Activated T-helper 1 cell treated with Interleukin-2 at 50 U/mL for 16 hours (primary cell): Measurements from ENCODE around the gene NFAM1.

ENCODE experiments used
- DNase-seq: peaks from one replicate; pipeline ENCODE4 v3.0.0-alpha.2; 2020; ENCODE audit warnings: low read depth

Gene NFAM1, protein sequence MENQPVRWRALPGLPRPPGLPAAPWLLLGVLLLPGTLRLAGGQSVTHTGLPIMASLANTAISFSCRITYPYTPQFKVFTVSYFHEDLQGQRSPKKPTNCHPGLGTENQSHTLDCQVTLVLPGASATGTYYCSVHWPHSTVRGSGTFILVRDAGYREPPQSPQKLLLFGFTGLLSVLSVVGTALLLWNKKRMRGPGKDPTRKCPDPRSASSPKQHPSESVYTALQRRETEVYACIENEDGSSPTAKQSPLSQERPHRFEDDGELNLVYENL

DNA sequence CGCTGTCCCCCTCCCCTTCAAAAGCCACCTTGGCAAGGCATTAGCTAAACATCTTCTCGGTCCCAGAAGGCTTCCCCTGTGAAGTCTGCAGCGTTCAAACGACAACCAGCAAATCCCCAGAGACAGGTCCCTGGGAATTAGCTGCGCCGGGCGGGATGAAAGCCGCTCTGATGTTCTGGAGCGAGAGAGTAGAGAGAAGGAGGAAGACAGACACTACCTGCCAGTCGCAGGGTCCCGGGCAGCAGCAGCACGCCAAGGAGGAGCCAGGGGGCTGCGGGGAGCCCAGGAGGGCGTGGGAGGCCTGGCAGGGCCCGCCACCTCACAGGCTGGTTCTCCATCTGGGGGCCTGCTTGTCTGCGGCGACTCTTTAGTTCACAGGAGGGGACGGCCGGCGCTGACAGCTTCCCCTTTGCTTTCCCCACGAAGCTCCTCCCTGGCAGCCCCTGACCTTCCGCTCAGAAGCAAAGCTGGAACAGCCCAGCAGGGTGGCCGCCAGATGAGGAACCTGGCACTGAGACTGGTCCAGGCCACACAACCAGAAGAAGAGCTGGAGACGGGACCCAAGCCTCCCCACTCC lies at the start of gene NFAM1:
NFAM1 (minus strand) TSS at position 384 of the 577 bp plus-strand sequence; CDS start at position 338, 46 bp downstream.
- no peak for DNase-seq

DNA sequence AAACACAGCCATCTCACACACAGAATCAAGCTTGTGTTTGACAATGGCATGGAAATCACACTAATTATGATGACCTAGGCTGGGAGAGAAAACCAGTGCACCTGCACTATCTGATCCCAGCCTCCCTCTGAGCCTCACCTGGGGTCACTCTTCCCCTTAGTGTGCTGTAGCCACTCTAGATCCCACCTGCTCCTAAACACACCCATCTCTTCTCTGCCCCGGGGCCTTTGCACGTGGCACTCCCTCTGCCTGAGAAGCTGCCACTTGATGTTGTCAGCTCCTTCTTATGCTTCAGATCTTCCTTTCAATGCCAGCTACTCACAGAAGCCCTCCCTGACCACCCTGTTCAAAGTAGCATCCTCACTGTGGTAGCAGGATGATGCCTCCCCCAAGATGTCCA lies 42.9 kb upstream of the NFAM1 start:
- DNase-seq: no peak

DNA sequence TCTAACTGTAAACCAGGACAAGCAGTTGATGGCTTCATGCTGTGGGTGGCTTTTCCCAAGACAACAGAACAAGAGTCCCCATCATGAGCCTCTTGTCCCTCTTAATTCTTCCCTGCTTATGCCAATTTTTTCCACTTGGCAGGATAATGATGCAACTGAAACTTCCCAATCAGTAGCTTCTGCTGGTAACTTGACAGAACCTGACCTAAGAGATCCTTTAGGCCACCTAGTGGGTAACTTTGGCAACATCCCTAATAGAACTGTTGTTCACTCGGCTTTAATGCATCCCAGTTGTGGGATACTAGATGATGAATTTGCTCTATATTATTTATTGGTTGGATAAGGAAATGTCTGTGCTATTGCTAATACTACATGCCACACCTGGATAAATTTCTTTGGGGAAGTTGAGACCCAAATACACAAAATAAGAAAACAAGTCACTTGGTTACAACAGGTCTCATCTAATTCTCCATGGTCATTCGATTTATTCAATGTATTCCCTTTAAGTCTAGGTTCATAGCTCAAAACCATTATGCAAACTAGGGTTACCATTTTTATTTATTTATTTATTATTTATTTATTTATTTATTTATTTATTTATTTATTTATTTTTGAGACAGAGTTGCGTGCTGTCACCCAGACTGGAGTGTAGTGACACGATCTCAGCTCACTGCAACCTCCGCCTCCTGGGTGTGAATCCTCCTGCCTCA lies 41.4 kb upstream of the NFAM1 start:
- DNase-seq: no peak

DNA sequence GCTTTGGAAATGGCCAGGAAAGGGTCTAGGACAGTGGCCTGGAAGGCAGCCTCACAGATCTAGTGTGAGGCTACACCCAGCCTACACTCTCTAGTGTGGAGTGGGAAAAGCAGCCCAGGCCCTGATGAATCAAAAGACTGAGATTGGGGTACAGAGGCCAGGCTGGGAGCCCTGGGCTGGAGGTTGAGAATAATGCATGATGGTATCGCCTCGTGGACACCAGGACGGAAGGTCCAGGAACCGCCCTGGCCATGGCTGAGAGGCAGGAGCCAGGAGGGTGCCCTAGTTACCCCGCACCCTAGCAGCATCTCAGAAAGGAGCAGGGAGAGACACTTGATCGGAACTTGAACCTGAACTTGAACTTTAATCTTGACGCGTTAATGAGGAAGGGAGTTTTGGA lies 40.5 kb upstream of the NFAM1 start:
- DNase-seq: no peak

DNA sequence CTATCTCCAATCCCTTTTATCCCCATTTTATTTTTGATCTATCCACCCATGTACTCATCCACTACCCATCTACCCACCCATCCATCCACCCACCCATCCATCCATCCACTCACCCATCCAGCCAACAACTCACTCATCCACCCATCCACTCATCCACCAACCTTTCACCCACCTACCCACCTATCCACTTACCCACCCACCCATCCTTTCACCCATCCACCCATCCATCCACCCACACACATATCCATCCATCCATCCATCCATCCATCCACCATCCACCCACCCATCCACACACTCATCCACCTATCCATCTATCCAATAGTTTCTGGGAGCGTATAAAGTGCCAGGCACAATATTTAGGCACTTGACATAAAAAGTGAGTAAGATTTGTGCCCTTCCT lies 39.2 kb upstream of the NFAM1 start:
- DNase-seq: no peak

DNA sequence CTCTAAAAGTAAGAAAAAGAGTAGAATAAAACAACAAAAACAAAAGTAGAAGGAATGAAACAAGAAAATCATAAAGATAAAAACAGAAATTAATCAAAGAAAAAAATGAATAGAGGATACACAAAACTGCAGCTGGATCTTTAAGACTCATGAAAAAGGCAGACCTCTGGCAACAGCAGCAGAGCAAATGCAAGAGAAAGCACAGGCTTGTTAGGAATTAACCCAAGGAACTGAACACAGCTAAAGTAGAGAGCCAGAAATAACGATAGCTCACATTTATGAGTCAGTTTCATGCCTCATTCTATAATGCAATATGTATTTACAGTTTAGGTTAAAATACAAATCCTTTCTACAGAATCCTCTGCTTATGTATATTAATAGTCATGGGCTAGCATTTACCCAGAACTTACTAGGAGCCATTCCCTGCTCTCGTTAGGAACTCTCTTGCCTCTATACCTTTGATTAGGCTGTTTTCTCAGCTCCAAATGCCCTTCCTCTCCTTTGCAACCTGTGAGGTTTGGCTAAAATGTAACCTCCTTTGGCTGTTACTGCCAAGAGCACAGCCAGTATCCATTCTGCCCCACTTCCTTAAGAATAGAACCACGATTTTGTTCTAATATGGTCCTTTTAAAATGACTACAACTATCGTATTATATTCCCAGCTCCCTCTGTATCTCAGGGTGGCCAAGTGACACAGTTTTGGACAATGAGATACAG lies 38.3 kb upstream of the NFAM1 start:
- DNase-seq: no peak

DNA sequence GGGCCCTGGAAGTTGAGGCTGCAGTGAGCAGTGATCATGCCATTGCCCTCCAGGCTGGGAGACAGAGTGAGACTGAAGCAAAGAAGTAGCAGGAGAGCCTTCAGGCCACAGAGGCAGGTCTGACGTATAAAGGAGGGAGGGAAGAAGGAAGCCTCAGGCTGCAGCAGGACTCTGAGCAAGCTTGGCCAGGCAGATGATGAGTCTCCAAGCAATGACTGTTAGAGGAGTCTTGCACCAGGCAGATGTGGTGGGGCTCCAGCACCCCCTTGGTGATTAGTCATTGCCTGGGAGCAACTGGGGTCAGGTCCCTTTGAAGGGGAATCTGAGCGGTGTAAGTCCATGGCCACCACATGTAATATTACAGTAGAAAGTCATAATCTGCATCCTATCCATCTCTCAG lies 36.6 kb upstream of the NFAM1 start:
- no peak for DNase-seq

DNA sequence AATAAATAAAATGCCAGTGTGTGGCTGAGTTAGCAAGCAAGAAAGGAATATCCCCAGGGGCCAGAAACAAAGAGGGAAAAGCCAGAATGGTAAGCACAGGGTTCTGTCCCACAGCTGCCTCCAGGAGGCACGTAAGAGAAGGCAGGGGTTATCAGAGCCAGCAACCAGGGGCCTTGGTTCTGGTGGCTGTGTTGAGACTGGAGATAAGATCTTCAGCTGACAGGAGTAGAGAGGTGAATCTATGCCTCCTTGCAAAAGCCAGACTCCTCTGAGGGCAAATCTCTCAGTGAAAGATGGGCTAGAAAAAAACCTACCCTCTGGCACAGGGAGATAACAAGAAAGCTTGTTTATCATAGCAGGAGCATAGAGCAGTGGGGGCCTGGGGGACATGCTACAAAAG lies 29.8 kb upstream of the NFAM1 start:
- no peak for DNase-seq

DNA sequence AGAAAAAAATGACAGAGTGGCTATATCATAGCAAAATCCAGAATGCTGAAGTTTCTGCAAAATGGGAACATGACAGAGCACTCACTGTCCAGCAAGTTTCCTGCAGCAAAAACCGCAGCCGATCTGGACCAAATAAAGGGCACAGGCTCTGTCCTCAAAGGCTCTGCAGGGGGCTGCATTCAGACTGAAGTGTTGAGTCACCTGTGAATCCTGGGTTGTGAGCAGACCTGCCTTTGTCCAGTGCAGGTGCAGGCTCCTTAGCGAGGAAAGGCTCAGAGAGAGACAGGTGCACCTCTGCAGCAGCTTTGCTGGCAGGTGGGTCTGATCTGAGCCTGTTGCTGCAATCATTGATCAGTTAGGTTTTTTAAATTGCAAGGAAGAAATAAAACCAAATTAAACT lies 29.3 kb upstream of the NFAM1 start:
- no peak for DNase-seq

DNA sequence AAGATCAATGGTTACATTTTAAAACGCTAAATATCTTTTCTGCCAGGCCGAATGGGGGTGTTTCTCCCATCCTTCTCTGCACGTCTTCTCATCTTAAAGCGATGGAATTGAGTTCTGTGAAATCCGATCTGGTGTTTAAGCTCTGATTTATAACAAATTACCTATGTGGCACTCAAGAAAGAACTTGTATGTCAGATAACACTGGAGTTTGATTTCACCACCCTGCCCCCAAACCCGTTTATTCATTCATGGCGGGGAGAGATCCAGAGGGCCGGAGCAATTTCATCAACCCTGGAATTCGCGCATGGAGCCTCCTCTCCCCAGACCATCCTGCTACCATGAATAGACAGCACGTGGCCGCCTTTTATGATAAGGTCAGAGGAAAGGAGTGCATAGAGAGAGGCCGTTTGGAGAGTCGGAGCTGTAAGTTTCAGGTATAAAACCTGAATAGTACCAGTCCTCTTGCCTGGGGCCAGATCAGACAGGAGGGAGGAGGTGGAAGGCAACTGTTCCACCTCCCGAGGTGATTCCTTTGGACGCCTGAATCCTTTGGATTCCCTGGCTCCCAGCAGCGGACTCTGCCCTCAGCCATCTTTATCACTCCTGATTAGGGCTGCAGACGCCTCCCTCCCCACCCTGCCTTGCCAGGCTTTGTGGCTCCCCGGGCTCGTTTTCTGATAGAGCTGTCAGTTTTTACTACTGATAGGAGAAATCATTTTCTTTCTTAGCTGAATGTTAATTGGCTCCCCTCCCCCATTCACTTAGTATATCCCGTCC lies 27.3 kb upstream of the NFAM1 start:
- no peak for DNase-seq

DNA sequence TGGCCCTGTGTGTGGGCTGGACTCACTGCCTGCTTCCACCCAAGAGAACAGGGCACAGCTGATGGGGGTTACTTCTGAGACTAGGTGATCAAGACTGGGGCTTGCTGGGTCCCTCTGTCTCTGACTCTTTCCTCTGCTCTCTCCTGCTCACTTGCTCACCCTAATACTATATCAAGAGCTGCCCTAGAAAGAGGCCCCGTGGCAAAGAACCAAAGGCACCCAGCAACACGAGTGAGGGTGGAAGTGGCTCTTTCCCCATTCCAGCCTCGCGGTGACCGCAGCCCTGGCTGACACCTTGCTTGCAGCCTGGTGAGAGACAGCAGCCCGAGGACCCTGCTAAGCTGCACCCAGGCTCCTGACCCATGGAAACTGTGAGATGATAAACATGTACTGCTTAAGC lies 20.7 kb upstream of the NFAM1 start:
- no peak for DNase-seq

DNA sequence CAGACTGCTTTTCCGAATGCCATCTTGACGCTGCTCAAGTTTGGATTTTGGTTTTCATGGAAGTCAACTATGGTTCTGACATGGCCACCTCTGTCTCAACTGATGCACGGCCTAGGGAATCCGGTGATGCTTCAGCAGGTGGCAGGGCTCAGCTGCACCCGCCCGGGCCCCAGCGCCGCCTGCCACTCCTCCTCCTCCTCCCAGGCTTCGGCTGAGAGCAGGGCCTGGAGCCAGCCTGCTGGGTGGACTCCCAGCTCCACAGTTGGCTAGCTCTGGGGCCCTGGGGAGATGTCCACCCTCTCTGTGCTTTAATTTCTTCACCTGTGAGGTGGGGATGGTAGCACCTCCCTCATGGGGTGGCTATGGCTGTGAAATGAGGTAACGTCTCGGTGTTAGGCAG lies 20.3 kb upstream of the NFAM1 start:
- DNase-seq: no peak

DNA sequence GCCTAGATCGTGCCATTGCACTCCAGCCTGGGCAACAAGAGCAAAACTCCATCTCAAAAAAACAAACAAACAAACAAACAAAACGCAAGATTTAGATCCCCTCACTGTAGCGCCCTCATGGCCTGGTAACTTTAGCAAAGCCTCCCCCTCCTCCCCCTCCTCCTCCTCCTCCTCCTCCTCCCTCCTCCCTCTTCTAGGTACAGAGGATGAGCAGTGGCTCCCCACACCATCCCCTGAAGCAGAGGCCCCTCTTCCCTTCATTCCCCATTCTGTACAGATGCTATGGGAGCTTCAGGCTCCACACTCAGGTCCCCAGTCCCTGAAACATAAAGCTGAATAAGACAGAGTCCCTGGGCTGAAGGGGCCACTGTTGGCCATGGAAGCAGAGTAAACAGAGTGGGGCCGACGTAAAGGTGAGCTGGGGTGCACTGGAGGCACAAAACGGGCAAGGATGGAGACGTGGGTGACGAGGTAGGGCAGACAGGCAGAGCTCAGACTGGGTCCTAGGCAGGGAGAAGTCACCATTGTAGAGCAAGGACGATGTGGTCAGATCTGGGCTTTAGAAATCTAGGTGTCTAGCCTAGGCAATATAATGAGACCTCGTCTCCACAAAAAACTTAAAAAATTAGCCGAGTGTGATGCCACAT lies 19.4 kb upstream of the NFAM1 start:
- DNase-seq: no peak

DNA sequence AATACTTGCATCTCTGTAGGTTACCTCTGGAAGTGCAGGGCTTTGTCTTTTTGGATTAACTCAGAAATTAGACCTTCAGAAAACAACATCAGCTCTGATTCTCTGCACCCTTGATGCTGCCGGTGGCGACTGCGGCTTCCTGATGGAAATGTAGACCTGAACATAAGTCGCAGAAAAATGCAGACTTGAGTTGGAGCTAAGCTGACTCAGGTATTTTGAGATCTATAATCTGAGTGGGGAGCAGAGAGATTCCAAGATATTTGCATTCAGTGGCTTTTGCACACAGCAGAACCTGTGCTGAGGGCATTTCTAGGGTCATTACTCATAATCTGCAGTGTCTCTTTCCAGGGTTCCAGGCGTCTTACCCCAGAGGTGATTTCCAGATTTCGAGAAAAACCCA lies 18.7 kb upstream of the NFAM1 start:
- DNase-seq: no peak

DNA sequence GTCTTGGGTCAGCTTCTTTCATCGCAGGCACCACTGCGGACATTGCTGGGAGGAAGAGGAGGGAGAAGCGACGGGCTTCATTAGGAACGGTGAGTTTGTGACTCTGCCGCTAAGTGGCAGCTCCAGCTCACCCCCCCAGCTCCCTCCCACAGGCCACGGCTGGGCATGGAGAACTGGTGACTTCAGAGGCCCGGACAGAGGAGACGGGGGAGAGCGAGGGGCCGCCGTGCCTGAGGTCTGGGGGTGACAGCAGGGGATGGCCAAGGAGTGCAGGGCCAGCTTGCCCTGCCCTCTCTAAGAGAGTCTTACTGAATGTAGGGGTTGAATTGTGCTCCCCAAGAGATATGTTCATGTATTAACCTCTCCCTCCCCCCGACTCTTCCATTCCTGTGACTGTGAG lies 13.9 kb upstream of the NFAM1 start:
- DNase-seq: no peak

DNA sequence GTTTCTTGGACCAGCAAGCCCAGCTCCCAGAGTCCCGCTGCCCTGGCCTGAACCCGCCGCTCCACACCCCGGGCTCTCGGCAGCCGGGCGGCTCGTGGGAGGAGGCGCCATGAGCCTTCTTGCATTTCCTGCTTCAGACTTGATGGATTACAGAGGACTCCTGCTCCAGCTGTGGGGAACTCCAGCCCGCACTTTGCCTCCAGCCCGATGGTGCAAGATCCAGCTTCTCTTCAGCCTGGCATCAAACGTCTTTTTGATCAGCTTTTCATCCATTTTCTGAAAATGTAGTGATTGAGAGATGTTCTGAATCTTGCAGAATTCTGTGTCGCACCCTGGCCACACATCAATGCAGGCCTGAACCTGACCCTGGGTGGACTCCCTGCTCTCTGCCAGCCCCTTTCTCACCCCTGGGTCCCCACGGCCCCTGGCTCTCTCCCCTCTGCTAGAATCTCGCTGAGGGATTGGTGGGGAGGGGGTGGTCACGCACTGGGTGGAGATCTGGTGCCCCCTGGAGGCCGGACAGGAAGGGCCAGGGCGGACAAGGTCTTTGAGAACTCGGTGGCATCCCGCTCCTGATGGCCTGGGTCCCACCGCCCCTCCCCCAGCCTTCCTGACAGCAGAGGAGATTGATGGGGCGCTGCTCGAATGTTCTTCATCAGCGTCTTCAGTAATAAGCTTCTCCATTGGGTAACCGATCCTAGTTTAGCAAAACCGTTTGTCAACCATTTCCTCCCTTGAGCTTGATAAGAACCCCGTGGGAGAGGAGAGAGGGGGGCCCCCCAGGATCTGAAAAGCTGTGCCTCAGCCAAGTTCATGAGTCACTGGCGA lies 12.1 kb upstream of the NFAM1 start:
- DNase-seq: peak; percentile 66

DNA sequence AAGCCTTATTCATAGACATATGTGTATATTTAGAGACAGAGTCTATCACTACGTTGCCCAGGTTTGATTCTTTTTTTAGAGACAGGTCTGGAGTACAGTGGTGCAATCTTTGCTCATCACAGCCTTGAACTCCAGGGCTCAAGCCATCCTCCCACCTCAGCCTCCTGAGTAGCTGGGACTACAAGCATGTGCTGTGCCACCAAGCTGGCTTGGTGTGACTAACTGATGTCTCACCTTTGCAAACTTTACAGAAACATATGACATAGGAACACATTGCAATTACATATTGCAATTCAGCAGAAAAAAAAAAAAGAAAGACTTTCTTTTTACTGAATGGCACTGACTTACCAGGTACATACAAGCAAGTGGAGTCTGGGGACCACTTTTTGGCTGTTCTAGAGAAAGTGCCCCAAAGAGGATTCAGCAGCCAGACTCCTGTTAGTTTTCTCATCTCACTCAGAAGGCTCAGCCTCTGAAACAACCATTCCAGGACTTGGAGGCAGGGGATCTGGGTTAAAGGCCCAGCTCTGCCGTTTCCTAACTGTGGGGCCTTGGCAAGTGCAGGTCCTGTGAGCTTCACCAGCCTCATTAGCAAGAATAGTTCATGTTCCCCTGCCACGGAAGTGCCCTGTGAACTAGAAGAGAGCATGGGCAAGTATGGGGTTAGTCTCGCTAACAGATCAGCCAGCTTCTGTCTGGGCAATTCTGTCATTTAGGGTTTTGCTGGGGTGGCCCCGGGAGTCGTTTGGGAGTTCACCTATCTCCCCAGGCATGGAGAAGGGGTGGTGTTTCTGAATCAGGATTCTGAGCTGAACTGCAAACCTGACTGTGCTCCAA lies 11.3 kb upstream of the NFAM1 start:
- no peak for DNase-seq

DNA sequence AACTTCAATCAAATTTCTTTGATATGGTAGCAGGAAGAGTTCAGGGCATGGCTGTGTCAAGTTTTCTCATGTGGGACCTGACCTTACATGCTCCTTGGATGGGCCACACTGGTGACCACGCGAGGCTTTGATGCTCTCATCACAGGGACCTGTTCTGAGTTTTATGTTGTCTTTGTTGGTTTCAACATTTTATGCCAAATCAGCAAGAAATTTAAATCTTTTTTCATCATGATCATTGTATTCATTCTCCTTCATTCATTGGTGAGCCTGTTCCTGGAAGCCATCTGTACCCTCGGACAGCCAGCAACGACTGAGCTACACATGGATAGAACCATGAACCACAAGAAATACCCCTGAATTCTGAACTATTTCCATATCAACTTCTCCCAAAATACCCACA lies 10.5 kb upstream of the NFAM1 start:
- DNase-seq: no peak

DNA sequence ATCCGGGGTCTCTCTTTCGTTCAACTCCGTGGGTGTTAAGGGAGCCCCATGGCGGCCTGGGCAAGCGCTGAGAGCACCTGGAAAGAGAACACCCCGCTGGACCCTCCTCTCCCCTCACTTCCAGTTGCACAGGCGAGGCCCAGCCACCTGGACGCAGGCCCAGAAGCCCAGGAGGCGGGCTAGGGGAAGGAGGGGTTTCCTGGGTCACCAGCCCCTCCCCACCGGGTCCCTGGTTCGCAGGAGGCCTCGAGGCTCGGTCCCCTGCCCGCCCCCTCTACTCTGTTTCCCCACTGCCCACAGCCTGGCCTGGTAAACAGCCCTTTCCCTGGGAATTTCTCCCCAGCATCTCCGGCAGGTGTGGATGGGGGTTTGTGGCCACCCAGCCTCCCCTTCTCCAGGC lies 8.5 kb upstream of the NFAM1 start:
- DNase-seq: no peak
